ENCODE results near the gene GTPBP3. TPM values are rescaled to one million over a fixed set of nuclear protein-coding genes. Genes with fewer than 3 reads are reported as not detected.

The GTPBP3 gene
- 10 to 100 TPM in 3 of 4 donors, 1 to 10 TPM in 1; 9.3 to 20.2 (median 15.6) TPM for total RNA-seq

- Histone ChIP-seq H3K4me1 (peaks cover 0 to 50% (median 24%) of the 10 kb centered on the region in 3 donors), H3K4me3 (peak within 1 kb of the TSS; percentile 69 to 83), H3K27me3 (no peaks in the 10 kb centered on the region), H3K27ac (peak within 1 kb of the TSS; percentile 81 to 97 (median 90)), H3K9me3 (no peaks in the 10 kb centered on the region), H3K36me3 (peaks cover 0 to 29% of the 10 kb centered on the region in 2 donors)
- 1 to 4% methylated on average over 11 to 26 of the region's 41 CpGs for WGBS, 2 donors (ENCODE audit: low coverage in 1 of 2)
- ATAC-seq = peak; percentile 93
- TF ChIP-seq POLR2AphosphoS5 (IDR thresholded peaks at IDR 0.05) (peak; percentile 25), POLR2A (IDR thresholded peaks at IDR 0.05) (peak; percentile 8 to 25), EP300 (IDR thresholded peaks at IDR 0.05) (no peak), CTCF (IDR thresholded peaks at IDR 0.05) (no peak)
Measured at GRCh38 chr19:17336872-17337674, at the start of gene GTPBP3. Gene GTPBP3, plus strand, starts transcription at chr19:17337553. Its CDS starts 59 bp downstream, at chr19:17337612.

- WGBS, 2 donors (ENCODE audit: low coverage in 1 of 2) = 8 to 11% methylated on average over 3 to 10 of the region's 22 CpGs
- Histone ChIP-seq H3K36me3 (peaks cover 0 to 5% of the 10 kb centered on the region in 2 donors), H3K27ac (no peak overlapping the region), H3K9me3 (no peaks in the 10 kb centered on the region), H3K4me3 (no peak overlapping the region), H3K4me1 (peaks cover 0 to 36% (median 7%) of the 10 kb centered on the region in 3 donors), H3K27me3 (no peaks in the 10 kb centered on the region)
- TF ChIP-seq POLR2A (IDR thresholded peaks at IDR 0.05) = no peak
- peak in 3 of 4 experiments; percentile 7 to 33 (median 19) for TF ChIP-seq CTCF (IDR thresholded peaks at IDR 0.05)
- TF ChIP-seq EP300 (IDR thresholded peaks at IDR 0.05) = no peak
- no peak for TF ChIP-seq POLR2AphosphoS5 (IDR thresholded peaks at IDR 0.05)
- peak; percentile 39 for ATAC-seq
Measured at GRCh38 chr19:17289489-17289888, 47.9 kb upstream of the GTPBP3 start.

- no peak for TF ChIP-seq EP300 (IDR thresholded peaks at IDR 0.05)
- TF ChIP-seq POLR2AphosphoS5 (IDR thresholded peaks at IDR 0.05) = peak; percentile 29
- no peak for TF ChIP-seq POLR2A (IDR thresholded peaks at IDR 0.05)
- TF ChIP-seq CTCF (IDR thresholded peaks at IDR 0.05) = peak in 3 of 4 experiments; percentile 68 to 72 (median 72)
- peaks cover 0 to 20% of the 10 kb centered on the region in 2 donors for H3K36me3 ChIP-seq
- H3K4me1 ChIP-seq = peaks cover 0 to 36% (median 7%) of the 10 kb centered on the region in 3 donors
- H3K9me3 ChIP-seq = no peaks in the 10 kb centered on the region
- H3K27me3 ChIP-seq = no peaks in the 10 kb centered on the region
- ATAC-seq = peak; percentile 94
- WGBS, 2 donors (ENCODE audit: low coverage in 1 of 2) = 0% methylated on average over 4 of the region's 46 CpGs; no CpG with 5 or more reads in 1 of the 2 donors
- peak overlapping the region; percentile 28 to 58 for H3K4me3 ChIP-seq
- H3K27ac ChIP-seq = peak overlapping the region; percentile 15 to 91 (median 84)
Measured at GRCh38 chr19:17292301-17293074, 44.9 kb upstream of the GTPBP3 start.

- no peak for ATAC-seq
Measured at GRCh38 chr19:17293605-17294004, 43.7 kb upstream of the GTPBP3 start.

More at GRCh38 chr19:17293605-17294004, 43.7 kb upstream of the GTPBP3 start:
- peaks cover 0 to 36% (median 7%) of the 10 kb centered on the region in 3 donors for H3K4me1 ChIP-seq
- peaks cover 0 to 29% of the 10 kb centered on the region in 2 donors for H3K36me3 ChIP-seq
- WGBS, 2 donors (ENCODE audit: low coverage in 1 of 2) = 90% methylated on average over 8 to 13 of the region's 14 CpGs
- no peaks in the 10 kb centered on the region for H3K27me3 ChIP-seq
- H3K4me3 ChIP-seq = no peak overlapping the region
- no peak for TF ChIP-seq EP300 (IDR thresholded peaks at IDR 0.05)
- TF ChIP-seq POLR2A (IDR thresholded peaks at IDR 0.05) = no peak
- no peak for TF ChIP-seq POLR2AphosphoS5 (IDR thresholded peaks at IDR 0.05)
- TF ChIP-seq CTCF (IDR thresholded peaks at IDR 0.05) = no peak
- no peaks in the 10 kb centered on the region for H3K9me3 ChIP-seq
- peak overlapping the region in 2 of 4 donors; percentile 54 to 86 for H3K27ac ChIP-seq
